HEK293T (cell line): ENCODE measurements around the gene NDUFAF5.

Experiments used
- ARNT ChIP-seq: fragments of 450-650 bp; IDR thresholded peaks from 2 replicates; pipeline ENCODE4 v1.6.1; 2017; ENCODE audit warnings: mild to moderate bottlenecking
- CTBP1 ChIP-seq: fragments of 450-650 bp; IDR thresholded peaks from 2 replicates; pipeline ENCODE4 v1.6.1; 2016; ENCODE audit warnings: borderline replicate concordance
- ELF4 ChIP-seq: fragments of 450-650 bp; IDR thresholded peaks from 2 replicates; pipeline ENCODE4 v1.6.1; 2017; ENCODE audit warnings: antibody characterized with exemption
- FOXM1 ChIP-seq: fragments of 450-650 bp; IDR thresholded peaks from 2 replicates; pipeline ENCODE4 v1.6.1; 2017; ENCODE audit warnings: mild to moderate bottlenecking, borderline replicate concordance
- HDGF ChIP-seq: fragments of 450-650 bp; IDR thresholded peaks from 2 replicates; pipeline ENCODE4 v1.6.1; 2017; ENCODE audit warnings: antibody characterized with exemption, borderline replicate concordance
- L3MBTL2 ChIP-seq: fragments of 450-650 bp; conservative IDR thresholded peaks from 2 replicates; pipeline ENCODE4 v1.6.1; 2016; ENCODE audit warnings: mild to moderate bottlenecking
- NFRKB ChIP-seq: fragments of 450-650 bp; IDR thresholded peaks from 2 replicates; pipeline ENCODE4 v1.6.1; 2016; ENCODE audit warnings: mild to moderate bottlenecking, moderate library complexity
- SP1 ChIP-seq: fragments of 450-650 bp; IDR thresholded peaks from 2 replicates; pipeline ENCODE4 v1.6.1; 2017
- SUZ12 ChIP-seq: fragments of 450-650 bp; IDR thresholded peaks from 2 replicates; pipeline ENCODE4 v1.6.1; 2016; ENCODE audit warnings: mild to moderate bottlenecking
- TARDBP ChIP-seq: fragments of 450-650 bp; IDR thresholded peaks from 2 replicates; pipeline ENCODE4 v1.6.1; 2016

GRCh38 chr20:13816757-13817156, 31.9 kb downstream of the NDUFAF5 start:
- TF ChIP-seq ELF4 (no peak), SP1 (no peak), SUZ12 (no peak), CTBP1 (no peak), FOXM1 (no peak), HDGF (no peak), NFRKB (no peak), ARNT (no peak), L3MBTL2 (no peak), TARDBP (no peak)
